CD4-positive, alpha-beta T cell treated with Interleukin-10 for 1 hour (primary cell): ENCODE data around the gene ATMIN.

Source experiments
- DNase-seq: peaks from one replicate; pipeline ENCODE4 v3.0.0-alpha.2; 2020

ATMIN gene

DNA sequence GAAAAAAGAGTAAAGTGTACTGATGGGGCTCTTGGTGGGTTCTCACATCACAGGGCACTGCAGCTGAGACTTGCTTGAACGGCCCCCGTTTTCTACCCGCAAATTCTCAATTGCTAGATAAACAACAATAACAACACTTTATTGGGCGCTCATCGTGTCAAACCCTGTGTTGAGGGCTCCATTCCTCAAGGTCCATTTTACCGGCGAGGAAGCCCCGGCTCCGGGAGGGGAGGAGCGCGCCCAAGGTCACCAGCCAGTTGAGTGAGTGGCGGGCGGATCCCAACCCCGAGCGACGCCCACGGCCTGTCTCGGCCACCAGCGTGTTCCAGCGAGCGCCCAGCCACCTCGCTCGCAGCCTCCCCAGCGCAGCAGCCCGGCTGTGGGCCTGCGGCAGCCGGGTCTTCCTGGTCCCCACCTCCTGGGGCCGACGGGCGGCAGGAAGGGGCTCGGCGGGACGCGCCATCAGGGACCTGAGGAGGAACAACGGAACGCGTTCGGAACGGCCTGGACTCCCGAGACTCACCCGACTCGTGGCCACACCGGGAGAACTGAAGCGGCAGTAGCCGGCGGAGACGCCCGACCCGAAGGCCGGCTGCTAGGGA is 29.3 kb upstream of the ATMIN start:
- DNase-seq, result peak; percentile 74

DNA sequence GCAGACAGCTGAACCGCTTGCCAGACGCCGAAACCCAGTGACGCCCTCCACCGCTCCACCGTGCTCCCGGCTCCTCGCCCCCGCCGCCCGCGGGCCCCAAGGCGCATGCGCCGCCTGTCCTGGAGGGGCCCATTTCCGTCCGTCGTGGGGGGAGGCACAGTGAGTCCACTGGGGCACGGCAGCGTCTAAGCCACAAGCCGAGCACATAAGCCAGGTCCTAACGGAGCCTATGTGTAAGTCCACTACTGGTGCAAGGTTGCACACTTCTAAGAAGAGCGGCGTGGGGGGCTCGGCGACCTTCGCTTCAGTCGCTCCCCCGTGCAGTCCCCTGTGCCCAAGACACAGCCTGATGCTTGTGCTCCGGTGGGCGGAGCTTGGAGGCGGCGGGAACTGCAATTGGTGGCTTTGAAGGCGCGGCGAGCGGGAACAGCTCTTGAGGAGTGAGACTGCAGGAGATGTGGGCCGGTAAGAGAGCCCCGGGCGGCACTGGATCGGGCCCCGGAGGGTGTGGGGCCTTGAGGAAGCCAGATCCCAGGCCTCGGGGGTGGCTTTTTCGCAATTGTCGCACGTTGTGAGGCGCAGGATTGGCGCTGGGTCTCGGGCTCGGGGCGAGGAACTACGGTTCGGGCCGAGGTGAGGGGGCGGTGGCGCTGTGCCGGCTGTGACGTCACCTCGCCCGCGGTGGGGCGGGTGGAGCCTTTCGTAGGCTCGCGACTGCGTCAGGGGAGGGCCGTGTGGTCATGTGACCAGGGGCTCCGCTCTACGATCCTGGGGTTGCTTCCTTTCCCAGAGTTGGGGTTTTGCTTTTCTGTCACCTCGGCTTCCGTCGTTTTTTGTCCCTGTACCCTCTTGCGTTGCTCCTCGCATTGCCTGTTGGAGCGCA is 28.6 kb upstream of the ATMIN start, which contains the start of the genes CENPN and CMC2:
Gene CENPN, plus strand, starts transcription at position 402 of the 883 bp plus-strand sequence. CDS start 4,726 bp downstream, outside the sequence.
Gene CMC2, minus strand, starts transcription at position 73 of the 883 bp plus-strand sequence. CDS start 9,491 bp downstream, outside the sequence.
- peak; percentile 98 for DNase-seq

DNA sequence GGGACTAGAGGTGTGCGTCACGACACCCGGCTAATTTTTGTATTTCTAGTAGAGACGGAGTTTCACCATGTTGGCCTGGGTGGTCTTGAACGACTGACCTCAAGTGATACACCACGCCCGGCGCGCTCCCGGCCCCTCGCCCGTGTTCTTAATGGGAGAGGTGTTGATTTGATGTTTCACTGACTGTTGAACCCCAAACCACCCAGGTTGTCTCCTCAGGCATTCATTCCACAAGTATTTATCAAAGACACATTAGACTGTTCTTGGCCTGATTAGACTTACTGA is 27.2 kb upstream of the ATMIN start:
- DNase-seq, result no peak

DNA sequence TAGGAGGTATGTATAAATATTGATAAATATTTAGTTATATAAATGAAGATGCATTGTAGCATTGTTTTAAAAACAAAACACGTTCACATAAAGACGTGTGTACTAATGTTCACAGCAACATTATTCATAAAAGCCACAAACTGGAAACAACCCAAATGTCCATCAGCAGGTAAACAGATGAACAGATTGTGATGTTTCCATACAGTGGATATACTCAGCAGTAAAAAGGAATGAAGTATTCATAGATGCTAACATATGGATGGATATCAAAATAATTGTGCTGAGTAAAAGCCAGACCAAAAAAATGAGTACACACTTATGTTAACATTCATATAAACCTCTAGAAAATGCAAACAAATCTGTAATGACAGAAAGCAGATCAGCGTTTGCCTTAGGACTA is 22.7 kb upstream of the ATMIN start:
- DNase-seq, result no peak

DNA sequence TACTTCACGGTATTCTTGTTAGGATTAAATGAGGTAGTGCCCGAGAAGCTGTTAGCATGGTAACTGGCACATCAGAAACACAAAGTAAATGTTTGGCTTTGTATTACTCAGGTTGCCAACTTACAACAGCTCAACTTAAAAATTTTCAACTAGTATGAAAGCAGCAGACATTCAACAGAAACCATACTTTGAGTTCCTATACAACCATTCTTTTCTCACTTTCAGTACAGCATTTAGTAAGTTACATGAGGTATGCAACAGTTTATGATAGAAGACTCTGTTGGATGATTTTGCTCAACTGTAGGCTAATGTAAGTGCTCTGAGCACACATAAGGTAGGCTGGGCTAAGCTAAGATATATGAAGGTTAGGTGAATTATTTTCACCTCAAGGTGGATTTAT is 21.0 kb upstream of the ATMIN start:
- no peak for DNase-seq

DNA sequence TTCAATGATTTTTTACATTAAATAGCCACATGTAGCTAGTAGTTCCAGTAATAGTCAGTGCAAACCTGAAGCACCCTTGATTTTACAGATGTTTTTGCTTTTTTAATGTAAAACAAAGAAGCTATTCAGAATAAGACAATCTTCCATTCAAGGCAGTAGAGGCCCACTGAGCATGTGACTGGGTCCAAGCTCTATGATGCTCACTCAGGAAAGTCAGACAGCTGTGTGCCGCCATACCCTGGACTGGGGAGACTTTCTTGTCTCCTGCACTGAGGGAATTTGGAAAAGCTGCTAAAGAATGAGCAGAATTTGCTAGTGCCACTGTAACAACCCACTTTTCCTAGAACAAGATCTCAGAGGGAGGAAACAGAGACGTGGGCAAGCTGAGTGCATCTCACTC is 17.1 kb upstream of the ATMIN start:
- no peak for DNase-seq

DNA sequence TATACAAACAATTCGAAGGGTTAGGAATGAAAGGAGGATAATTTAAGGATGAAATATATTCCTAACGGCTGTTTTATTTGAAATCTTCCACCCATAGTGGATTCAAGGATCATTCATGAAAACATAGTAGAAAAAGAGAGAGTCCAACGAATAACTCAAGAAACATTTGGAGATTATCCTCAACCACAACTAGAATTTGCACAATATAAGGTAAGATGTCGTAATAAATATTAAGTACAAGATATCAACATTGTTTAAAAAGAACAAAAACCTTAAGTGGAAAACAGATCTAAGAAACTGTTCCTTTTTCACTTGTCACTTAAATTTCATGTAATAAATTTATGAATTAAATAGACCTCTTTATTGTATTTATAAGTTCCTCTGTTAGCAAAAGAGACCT is 9.2 kb upstream of the ATMIN start:
- no peak for DNase-seq

DNA sequence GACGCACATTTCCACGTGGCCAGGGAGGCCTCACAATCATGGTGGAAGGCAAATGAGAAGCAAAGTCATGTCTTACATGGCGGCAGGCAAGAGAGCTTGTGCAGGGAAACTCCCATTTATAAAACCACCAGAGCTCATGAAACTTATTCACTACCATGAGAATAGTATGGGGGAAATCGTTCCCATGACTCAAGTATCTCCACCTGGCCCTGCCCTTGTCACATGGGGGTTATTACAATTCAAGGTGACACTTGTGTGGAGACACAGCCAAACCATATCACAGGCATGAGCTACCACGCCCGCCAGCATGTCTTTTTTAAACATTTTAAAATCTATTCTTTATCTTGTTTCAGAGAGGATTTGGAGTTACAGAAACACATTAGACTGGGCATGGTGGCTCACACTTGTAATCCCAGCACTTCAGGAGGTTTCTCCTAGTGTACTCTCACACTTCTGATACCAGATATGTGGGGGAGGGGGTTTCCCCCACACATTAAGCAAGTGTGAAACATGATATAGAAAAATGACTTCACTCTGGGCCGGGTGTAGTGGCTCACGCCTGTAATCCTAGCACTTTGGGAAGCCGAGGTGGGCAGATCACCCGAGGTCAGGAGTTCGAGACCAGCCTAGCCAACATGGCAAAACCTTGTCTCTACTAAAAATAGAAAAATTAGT is 5.6 kb upstream of the ATMIN start:
- DNase-seq, result no peak

DNA sequence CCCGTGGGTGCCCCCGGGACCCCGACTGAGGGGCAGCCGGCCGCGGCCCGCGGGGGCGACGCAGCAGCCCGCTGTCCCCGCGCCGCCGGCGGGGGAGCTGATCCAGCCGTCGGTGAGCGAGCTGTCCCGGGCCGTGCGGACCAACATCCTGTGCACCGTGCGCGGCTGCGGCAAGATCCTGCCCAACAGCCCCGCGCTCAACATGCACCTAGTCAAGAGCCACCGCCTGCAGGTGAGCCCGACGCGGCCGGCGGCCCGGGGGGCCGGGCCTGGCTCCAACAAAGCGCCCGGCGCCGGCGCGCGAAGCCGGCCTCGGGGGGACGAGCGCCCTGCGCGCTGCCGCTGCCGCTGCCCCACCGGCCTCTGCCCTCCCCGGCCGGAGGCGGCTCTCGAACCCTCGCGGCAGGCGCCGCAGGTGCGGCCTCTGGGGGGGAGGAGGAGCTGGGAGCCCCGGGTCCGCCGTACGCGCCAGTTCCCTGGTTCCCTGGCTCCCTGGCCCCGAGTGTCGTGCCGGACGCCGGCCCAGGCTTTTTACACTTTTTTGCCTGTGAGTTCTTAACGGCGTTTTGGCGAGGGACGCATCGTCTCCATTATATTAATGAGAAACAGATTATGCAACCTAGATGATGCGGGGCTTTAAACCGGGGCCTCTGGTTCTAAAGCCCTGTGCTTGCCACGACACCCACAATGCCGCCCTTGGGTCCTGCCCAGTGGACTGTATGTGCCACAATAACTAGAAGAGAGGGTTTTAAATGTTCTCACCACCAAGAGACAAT is 521 bp downstream of the ATMIN start:
- DNase-seq, result peak; percentile 63

DNA sequence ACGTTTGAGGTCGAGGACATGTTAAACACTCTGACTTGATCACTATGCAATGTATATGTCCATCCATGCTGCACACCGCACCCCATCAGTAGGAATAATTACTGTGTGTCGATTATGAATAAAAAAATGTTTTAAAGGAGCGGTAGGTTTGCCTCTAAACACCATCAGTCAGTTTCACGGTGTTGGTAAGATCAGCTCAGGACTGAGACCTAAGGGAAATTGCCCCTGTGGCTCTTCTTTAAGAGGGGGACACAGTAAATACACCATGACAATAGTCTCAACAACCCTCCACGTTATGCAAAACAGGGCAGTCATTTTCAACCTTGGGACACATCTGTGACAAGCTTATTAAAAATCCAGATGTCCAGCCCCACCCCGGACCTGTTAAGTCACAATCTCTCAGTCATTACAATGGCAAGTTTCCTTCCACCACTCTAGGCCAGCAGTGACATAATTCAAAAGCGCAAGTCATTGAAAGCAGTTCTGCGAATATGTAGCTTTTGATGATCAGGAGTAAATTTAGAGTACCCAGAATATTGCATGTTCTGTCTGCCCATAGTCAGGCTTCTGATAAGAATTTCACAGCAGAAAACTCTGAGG is 1.2 kb downstream of the ATMIN start:
- DNase-seq, result no peak

DNA sequence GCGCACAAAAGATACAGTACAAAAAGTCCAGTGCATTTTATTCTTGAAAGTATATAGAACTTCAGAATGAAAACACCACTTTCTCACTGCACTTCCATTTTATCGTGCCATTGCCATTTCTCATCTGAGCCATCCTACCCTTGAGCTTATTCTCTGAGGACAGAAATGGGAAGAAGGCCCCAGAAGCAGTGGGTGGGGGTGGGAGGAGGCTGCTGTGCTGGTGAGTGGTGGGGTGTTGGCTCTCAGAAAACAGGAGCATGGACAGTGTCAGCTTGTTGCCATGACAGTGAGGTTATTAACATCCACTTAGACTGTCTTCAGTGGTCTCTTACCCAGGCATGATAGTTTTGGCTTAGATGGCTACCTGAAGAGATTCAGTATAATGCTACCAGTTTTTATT is 4.5 kb downstream of the ATMIN start:
- DNase-seq, result no peak

DNA sequence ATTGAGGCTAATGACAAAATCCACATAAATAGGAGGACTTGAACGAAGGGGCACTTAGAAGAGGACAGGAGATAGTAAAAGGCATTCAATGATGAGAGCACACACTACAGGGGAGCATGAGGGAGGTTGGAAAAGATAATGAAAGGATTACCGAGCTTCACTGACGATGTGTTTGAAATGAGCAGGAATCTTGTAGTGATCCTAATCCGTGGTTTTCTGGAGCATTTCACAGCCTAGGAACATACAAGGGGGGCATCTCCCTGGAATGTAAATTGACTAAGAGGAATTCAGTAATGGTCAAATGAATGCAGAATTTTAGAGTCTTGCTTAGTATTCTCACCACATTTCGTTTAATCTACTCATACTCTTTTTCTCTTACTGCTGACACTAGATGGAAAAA is 5.2 kb downstream of the ATMIN start:
- no peak for DNase-seq

DNA sequence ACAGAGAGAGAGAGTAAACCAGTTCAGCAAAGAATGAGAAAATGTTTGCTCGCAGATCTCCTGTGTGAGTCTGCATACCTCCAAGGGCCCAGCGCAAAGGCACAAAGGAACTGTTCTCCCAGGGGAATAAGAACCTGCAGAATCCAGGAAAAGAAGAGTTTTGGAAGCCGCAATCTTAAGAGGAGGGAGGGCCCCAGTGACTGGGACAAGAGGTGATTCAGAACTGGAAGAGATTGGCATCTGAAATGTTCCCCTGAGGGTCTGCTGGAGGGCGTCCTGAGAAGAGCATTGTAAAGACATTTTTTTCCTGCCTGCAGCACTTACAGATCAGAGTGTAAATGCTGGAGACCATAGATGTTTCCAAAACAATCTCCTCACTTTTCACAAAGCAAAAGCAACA is 6.1 kb downstream of the ATMIN start:
- no peak for DNase-seq

DNA sequence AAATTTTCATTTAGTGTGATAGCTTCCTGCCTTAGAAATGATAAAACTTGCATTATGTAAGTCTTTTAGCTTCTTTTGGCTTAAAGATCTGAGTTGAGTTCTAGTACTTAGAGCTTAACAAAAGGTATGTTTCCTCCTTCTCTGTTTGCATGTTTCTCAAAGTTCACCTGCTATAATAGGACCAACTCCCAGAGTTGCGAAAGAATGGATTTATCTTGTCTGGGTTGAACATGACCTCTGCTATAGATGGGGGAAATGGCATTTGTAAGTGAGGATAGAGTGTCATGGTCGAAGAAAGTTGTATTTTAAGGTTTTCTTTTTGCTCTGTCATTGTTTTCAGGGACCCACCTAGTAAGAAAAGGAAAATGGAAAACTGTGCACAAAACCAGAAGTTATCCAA is 7.2 kb downstream of the ATMIN start:
- DNase-seq, result no peak

DNA sequence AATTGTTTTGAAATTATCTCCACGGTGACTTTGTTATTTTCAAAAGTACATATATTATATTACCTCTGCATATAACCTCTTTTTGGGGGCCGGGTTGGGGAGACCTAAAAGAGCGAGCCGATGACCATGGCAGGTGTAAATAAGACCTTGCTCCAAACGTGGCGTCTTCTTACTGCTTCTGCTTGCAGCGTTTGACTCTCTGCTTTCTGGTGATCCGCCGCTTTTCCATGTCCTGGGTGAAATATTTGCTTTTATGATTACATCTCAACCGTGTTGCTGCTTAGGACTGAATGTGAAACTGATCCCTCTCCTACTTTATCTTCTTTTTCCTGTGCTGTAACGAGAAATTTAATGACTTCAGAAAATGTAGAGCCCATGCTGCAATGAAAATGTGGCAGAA is 18.1 kb downstream of the ATMIN start:
- DNase-seq, result no peak

DNA sequence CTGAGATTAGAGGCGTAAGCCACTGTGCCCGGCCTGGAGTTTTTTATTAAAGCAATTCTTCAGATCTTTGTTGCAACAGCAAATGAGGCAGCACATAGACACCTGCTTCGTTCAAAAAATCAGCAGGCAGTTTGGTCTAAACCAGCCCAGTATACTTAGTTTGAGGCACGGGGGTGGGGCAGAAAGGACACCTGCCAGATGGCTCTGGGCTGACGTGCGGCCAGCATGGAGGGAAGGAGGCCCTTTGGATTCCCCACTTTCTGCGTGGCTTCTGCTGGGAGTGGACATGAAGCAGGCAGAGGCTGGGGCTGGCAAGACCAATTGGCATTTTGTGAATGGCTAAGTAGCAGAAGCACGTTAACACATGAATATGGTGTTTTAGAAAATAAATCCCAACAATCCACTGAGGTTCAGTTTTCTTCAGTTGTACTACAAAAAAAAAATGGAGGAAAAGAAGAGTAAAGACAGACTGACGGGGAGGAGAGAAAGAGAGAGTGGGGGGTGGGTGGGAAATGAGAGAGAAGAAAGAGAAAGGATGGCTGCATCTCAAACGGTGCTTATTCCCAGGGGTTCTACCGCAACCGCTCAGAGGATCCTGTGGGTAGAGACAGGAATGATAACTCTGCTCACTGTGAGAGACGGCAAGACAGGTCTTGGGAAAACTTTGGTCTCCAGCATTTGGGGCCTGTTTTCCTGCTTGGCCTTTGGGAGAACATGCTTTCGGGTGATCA is 25.1 kb downstream of the ATMIN start:
- DNase-seq, result no peak

DNA sequence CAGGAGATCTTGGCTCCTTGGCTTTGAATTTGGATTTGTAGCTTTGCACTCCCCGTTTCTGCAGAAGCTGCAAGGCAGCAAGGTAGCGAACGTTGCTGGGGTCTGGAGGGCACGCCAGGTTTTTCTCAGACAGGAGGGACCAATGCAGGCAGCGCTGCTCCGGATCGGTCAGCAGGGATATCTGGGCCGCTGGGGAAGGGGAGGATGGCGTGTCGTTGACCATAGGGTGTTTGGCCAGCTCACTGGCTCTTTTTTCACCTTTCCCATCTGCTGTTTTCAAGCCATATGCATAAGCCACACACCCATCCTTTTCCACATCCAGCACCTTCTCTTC is 25.6 kb downstream of the ATMIN start:
- no peak for DNase-seq

DNA sequence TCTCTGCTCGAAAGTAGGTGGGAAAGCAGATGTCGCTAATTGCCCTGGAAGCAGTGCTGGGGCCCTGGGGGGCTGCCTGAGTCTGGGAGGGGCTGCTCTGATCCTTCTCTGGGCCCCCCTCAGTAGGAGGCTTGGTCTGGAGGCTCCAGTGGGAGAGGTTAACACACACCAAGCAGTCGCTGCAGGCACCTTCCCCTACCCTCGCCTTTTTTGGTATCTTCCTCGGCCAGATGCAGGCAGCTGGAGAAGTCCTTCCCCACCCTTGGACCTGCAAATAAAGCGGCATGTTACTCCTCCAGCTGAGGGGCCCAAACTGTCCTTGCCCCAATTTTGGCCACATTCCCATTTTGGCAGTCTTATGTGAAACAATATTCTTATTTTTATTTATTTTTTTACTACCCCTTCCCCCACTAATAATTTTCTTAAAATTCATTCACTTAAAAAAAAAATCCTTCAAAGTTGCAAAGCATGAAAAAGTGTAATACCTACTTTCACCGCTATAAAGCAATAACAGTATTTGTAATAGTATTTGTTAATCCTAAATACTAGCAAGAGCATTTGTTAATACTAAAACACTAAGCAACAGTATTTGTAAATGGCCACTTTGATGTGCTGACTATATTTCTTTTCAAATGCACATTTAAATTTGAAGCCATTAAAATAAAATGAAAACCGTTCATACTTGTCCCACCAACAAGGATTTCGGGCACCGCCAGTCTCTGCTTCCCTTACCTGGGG is 26.4 kb downstream of the ATMIN start:
- no peak for DNase-seq

DNA sequence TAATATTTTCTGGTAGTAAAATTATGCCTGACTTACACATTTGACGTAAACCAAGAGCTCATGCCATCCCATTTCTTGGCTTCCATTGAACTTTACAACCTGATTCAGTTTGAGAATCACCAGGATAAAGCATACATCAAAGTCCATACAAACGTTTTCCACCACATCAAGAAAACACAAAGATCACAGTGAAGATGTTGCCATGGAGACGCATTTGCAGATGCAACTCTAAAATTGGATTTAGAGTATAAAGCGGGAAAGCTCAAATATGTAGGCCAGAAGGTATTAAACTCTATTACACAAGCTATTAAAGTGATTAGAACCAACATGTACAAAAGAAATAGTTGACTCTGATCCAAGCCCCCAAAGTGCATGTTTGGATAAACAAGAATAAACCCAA is 31.0 kb downstream of the ATMIN start:
- no peak for DNase-seq

DNA sequence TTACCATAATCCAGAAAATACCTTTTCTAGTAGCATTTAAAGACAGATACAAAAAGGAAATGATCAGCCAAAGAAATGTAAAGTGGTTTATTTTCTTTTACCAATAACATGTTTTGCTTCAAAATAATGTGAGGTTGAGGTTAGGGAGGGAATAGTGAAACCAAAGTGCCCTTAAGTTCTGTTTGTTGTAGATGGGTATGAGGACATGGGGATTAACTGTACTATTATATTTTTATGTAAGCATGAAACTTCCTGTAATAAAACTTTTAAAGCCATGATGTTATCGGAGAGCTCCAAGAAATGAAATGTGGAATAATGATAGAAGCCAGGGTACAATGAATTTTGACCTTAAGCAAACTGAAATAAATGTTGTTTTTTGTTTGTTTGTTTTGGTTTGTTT is 31.5 kb downstream of the ATMIN start:
- no peak for DNase-seq

DNA sequence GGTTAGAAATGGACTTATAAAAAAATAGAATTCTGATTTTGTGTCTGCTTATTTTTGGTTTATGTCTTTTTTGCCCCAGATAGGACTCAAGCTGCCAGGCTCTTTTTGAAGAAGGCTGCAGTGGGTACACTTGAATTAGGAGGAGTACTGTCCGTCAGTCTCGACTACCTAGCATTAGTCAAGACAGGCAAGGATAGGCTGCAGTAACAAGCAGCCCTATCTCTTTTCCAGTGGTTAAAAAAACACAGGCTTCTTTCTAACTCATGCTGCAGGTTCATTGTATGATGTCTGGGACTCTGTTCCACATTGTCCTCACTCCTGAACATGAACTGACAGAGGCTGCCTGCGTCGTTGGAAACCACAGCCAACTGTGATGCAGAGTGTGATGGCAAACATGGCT is 33.4 kb downstream of the ATMIN start:
- DNase-seq, result no peak

DNA sequence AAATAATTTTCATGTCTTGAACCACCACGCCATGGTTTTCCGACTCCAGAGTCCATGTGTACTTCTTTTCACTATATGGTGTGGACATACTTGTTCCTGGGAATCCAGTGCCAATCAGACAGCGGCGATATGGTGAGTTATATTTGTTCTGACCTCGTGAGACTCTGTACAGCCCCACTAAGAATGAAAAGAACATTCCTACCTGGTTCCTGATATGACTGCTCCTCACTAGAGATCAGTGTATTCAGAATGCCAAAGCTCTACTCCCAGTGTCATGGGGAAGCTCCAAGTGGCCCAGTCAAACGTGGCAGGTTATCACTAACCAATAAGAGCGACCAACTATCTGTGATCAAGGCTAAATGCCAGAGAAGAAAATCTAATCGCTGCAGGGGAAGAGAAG is 35.3 kb downstream of the ATMIN start:
- DNase-seq, result no peak
